Natural killer cell treated with Interleukin-12 subunit alpha and Interleukin-12 subunit beta and Interleukin-15 and Interleukin-18, amount 100 ng/mL, for 72 hours (primary cell): ENCODE measurements around the gene CRAT. TPM values are rescaled to one million over a fixed set of nuclear protein-coding genes. Genes with fewer than 3 reads are reported as not detected.

Experiments
- ATAC-seq, 2 donors: fragments of 150-1000 bp; cut with Tn5 transposase in 1 of 2; sonication (Bioruptor Pico), chemical (Tn5 transposase) in 1 of 2; 2 replicates each; pipeline ENCODE4 v1.10.0; 2021
- DNase-seq: peaks from one replicate; pipeline ENCODE4 v3.0.0; 2022; ENCODE audit warnings: low spot score
- H3K27ac Mint-ChIP-seq, 2 donors: 1 replicate in 1 of 2; 2 replicates in 1 of 2; pipeline ENCODE4 v1.8.0; 2022; ENCODE audit warnings: mixed read lengths in 2 of 2, mild to moderate bottlenecking in 1 of 2, moderate library complexity in 1 of 2
- H3K27me3 Mint-ChIP-seq, 2 donors: 1 replicate in 1 of 2; 2 replicates in 1 of 2; pipeline ENCODE4 v1.8.0; 2022; ENCODE audit warnings: mixed read lengths in 2 of 2
- H3K36me3 Mint-ChIP-seq: one replicate; pipeline ENCODE4 v1.8.0; 2022; ENCODE audit warnings: mixed read lengths
- H3K4me1 Mint-ChIP-seq, 2 donors: 1 replicate in 1 of 2; 2 replicates in 1 of 2; pipeline ENCODE4 v1.8.0; 2022; ENCODE audit warnings: low read depth in 2 of 2, mixed read lengths in 2 of 2, mild to moderate bottlenecking in 1 of 2
- H3K4me3 Mint-ChIP-seq: one replicate; pipeline ENCODE4 v1.8.0; 2022; ENCODE audit warnings: mixed read lengths
- H3K9me3 Mint-ChIP-seq: 2 replicates; pipeline ENCODE4 v1.8.0; 2022; ENCODE audit warnings: mixed read lengths
- total RNA-seq, 2 donors: library from RNA; stranded (reverse); gene quantifications; one replicate each; pipeline ENCODE4 v1.2.3, GENCODE V29; 2022

CRAT gene
- total RNA-seq, 2 donors from 2014 or later: 11.9 to 12.7 TPM

GRCh38 chr9:129111528-129112151 is 1.0 kb upstream of the CRAT start:
- no peaks in the 10 kb centered on the region for H3K36me3 Mint-ChIP-seq
- no peaks in the 10 kb centered on the region for H3K27me3 Mint-ChIP-seq
- no peaks in the 10 kb centered on the region for H3K9me3 Mint-ChIP-seq
- H3K27ac Mint-ChIP-seq: peak overlapping the region; percentile 90 to 93
- ATAC-seq (no peak), DNase-seq (no peak)
- peak overlapping the region; percentile 92 for H3K4me3 Mint-ChIP-seq
- H3K4me1 Mint-ChIP-seq: peaks cover 17% of the 10 kb centered on the region in 2 donors

GRCh38 chr9:129109952-129110739 is 447 bp downstream of the CRAT start:
- peak overlapping the region in 1 of 2 donors; percentile 90 for H3K27ac Mint-ChIP-seq
- H3K4me3 Mint-ChIP-seq: peak overlapping the region; percentile 92
- no peaks in the 10 kb centered on the region for H3K9me3 Mint-ChIP-seq
- no peaks in the 10 kb centered on the region for H3K27me3 Mint-ChIP-seq
- DNase-seq: no peak
- H3K36me3 Mint-ChIP-seq: no peaks in the 10 kb centered on the region
- peaks cover 17% of the 10 kb centered on the region in 2 donors for H3K4me1 Mint-ChIP-seq
- no peak for ATAC-seq

GRCh38 chr9:129109537-129109903 is 1.1 kb downstream of the CRAT start:
- ATAC-seq (no peak), DNase-seq (no peak)
- H3K36me3 Mint-ChIP-seq: no peaks in the 10 kb centered on the region
- H3K27me3 Mint-ChIP-seq: no peaks in the 10 kb centered on the region
- peaks cover 17% of the 10 kb centered on the region in 2 donors for H3K4me1 Mint-ChIP-seq
- H3K9me3 Mint-ChIP-seq: no peaks in the 10 kb centered on the region
- H3K27ac Mint-ChIP-seq: no peak overlapping the region
- H3K4me3 Mint-ChIP-seq: peak overlapping the region; percentile 92

GRCh38 chr9:129108805-129109536 is 1.6 kb downstream of the CRAT start:
- no peaks in the 10 kb centered on the region for H3K27me3 Mint-ChIP-seq
- H3K4me3 Mint-ChIP-seq: peak overlapping the region; percentile 92
- DNase-seq: no peak
- no peak for ATAC-seq
- H3K4me1 Mint-ChIP-seq: peaks cover 16 to 17% of the 10 kb centered on the region in 2 donors
- no peak overlapping the region for H3K27ac Mint-ChIP-seq
- H3K36me3 Mint-ChIP-seq: no peaks in the 10 kb centered on the region
- no peaks in the 10 kb centered on the region for H3K9me3 Mint-ChIP-seq

GRCh38 chr9:129108083-129108804 is 2.3 kb downstream of the CRAT start:
- Mint-ChIP-seq H3K27ac (peak overlapping the region in 1 of 2 donors; percentile 74), H3K27me3 (no peaks in the 10 kb centered on the region), H3K4me1 (peaks cover 14 to 17% of the 10 kb centered on the region in 2 donors), H3K4me3 (peak overlapping the region; percentile 92), H3K9me3 (no peaks in the 10 kb centered on the region), H3K36me3 (no peaks in the 10 kb centered on the region)
- DNase-seq (no peak), ATAC-seq (no peak)

GRCh38 chr9:129107651-129108050 is 2.9 kb downstream of the CRAT start:
- H3K4me3 Mint-ChIP-seq: no peak overlapping the region
- no peak for ATAC-seq
- peaks cover 14 to 17% of the 10 kb centered on the region in 2 donors for H3K4me1 Mint-ChIP-seq
- peak overlapping the region in 1 of 2 donors; percentile 74 for H3K27ac Mint-ChIP-seq
- H3K36me3 Mint-ChIP-seq: no peaks in the 10 kb centered on the region
- H3K27me3 Mint-ChIP-seq: no peaks in the 10 kb centered on the region
- H3K9me3 Mint-ChIP-seq: no peaks in the 10 kb centered on the region
- DNase-seq: no peak

GRCh38 chr9:129105857-129106694 is 4.5 kb downstream of the CRAT start:
- Mint-ChIP-seq H3K27me3 (no peaks in the 10 kb centered on the region), H3K4me3 (no peak overlapping the region), H3K27ac (no peak overlapping the region), H3K4me1 (peaks cover 9 to 12% of the 10 kb centered on the region in 2 donors), H3K36me3 (no peaks in the 10 kb centered on the region), H3K9me3 (no peaks in the 10 kb centered on the region)
- DNase-seq (no peak), ATAC-seq (no peak)

GRCh38 chr9:129104051-129104450 is 6.5 kb downstream of the CRAT start:
- Mint-ChIP-seq H3K4me3 (no peak overlapping the region), H3K27me3 (no peaks in the 10 kb centered on the region), H3K36me3 (no peaks in the 10 kb centered on the region), H3K9me3 (no peaks in the 10 kb centered on the region), H3K27ac (no peak overlapping the region), H3K4me1 (peaks cover 5% of the 10 kb centered on the region in 2 donors)
- ATAC-seq (no peak), DNase-seq (no peak)

GRCh38 chr9:129103595-129103965 is 7.0 kb downstream of the CRAT start:
- no peak overlapping the region for H3K27ac Mint-ChIP-seq
- peaks cover under 1% of the 10 kb centered on the region in 2 donors for H3K4me1 Mint-ChIP-seq
- DNase-seq: no peak
- no peak for ATAC-seq
- no peak overlapping the region for H3K4me3 Mint-ChIP-seq
- H3K9me3 Mint-ChIP-seq: no peaks in the 10 kb centered on the region
- H3K27me3 Mint-ChIP-seq: no peaks in the 10 kb centered on the region
- H3K36me3 Mint-ChIP-seq: no peaks in the 10 kb centered on the region

GRCh38 chr9:129102791-129103594 is 7.6 kb downstream of the CRAT start:
- H3K4me1 Mint-ChIP-seq: no peaks in the 10 kb centered on the region
- H3K9me3 Mint-ChIP-seq: no peaks in the 10 kb centered on the region
- no peaks in the 10 kb centered on the region for H3K36me3 Mint-ChIP-seq
- peak in 1 of 2 donors; percentile 49 for ATAC-seq
- no peak overlapping the region for H3K27ac Mint-ChIP-seq
- no peak overlapping the region for H3K4me3 Mint-ChIP-seq
- H3K27me3 Mint-ChIP-seq: no peaks in the 10 kb centered on the region
- DNase-seq: no peak

GRCh38 chr9:129102095-129102525 is 8.5 kb downstream of the CRAT start:
- Mint-ChIP-seq H3K36me3 (no peaks in the 10 kb centered on the region), H3K27me3 (no peaks in the 10 kb centered on the region), H3K4me1 (no peaks in the 10 kb centered on the region), H3K27ac (no peak overlapping the region), H3K4me3 (no peak overlapping the region), H3K9me3 (no peaks in the 10 kb centered on the region)
- no peak for DNase-seq
- no peak for ATAC-seq

- no peaks in the 10 kb centered on the region for H3K4me1 Mint-ChIP-seq
- H3K27me3 Mint-ChIP-seq: no peaks in the 10 kb centered on the region
- no peaks in the 10 kb centered on the region for H3K36me3 Mint-ChIP-seq
- no peak for DNase-seq
- H3K27ac Mint-ChIP-seq: no peak overlapping the region
- no peak overlapping the region for H3K4me3 Mint-ChIP-seq
- ATAC-seq: no peak
- no peaks in the 10 kb centered on the region for H3K9me3 Mint-ChIP-seq
Observed at GRCh38 chr9:129101279-129101678, 9.3 kb downstream of the CRAT start.
